Erythroblast (primary cell): ENCODE measurements around the gene TEF.

Source experiments
- GATA1 ChIP-seq: IDR thresholded peaks from 2 replicates; pipeline ENCODE4 v1.6.1; 2011; ENCODE audit warnings: low read depth, mild to moderate bottlenecking, control low read depth, low read length, moderate library complexity
- POLR2A ChIP-seq: IDR thresholded peaks from 2 replicates; pipeline ENCODE4 v1.6.1; 2011; ENCODE audit warnings: mild to moderate bottlenecking, low read length

DNA sequence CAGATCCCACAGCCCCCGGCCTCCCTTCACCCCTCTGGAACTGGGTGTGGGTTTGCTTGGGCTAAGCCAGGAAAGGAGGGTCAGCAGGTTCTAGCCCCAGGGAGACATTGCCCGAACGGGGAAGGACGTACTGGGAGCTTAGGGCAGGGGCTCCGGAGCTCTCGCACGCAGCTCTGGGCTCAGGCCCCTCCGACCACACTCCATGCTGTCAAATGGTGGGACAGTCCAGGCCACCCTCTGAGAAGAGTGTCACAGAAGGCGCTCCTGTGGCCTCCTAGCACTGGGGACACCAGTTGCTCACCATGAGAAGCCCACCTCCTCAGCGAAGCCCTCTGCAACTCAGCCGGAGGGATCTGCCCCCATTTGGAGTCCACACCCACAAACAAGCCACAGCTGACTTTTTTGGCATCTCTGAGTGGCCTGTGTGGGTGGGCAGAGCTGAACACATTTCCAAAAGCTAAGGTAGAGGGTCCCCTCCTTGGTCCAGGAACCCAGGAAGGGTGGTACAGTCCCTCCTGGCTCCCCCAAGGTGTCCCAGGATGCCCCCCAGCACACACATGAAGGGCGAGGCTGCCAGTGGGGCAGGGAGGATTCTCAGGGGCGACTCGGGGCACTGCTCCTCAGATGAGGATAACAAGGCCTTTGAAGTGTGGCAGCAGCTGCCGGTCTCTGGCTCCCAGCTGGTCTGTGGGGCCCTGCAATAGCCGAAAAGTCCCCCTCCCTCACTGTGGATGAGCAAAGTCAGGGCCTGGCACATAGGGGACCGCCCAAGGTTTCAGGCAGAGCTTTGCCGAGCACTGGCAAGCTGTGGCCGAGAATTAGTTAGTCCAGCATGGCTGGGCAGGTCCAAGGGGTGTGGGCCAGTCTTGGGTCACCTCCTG lies 13.0 kb upstream of the TEF start:
- no peak for TF ChIP-seq POLR2A
- TF ChIP-seq GATA1 = no peak
